GM18499 (cell line): ENCODE data around the gene ZNHIT2.
"Not testable (repeated sequence)": the region's sequence is repeated elsewhere in the genome, so short reads cannot be mapped to it uniquely, and the experiment has no call there.

Experiments
- ATAC-seq: cut with Tn5 transposase; IDR thresholded peaks from one replicate; pipeline ENCODE4 v1.9.1; 2021; ENCODE audit warnings: moderate number of reproducible peaks; ENCODE audit not compliant: insufficient read depth, unreplicated experiment

Gene ZNHIT2

GRCh38 chr11:65117206-65118096 is at the start of gene ZNHIT2:
Gene ZNHIT2 (minus strand): TSS chr11:65117701. CDS start chr11:65117653, 48 bp downstream.
- peak; percentile 25 for ATAC-seq

GRCh38 chr11:65166893-65167292 is 49.4 kb upstream of the ZNHIT2 start:
- no peak for ATAC-seq

GRCh38 chr11:65165410-65166317 is 48.2 kb upstream of the ZNHIT2 start:
- no peak for ATAC-seq

- ATAC-seq: no peak
Measured at GRCh38 chr11:65163684-65164083, 46.2 kb upstream of the ZNHIT2 start.

GRCh38 chr11:65160643-65161042 is 43.1 kb upstream of the ZNHIT2 start:
- no peak for ATAC-seq

- no peak for ATAC-seq
Measured at GRCh38 chr11:65159012-65159411, 41.5 kb upstream of the ZNHIT2 start.

- no peak for ATAC-seq
Measured at GRCh38 chr11:65157336-65157735, 39.8 kb upstream of the ZNHIT2 start.

- ATAC-seq: no peak
Measured at GRCh38 chr11:65156926-65157325, 39.4 kb upstream of the ZNHIT2 start.

GRCh38 chr11:65156256-65156655 is 38.8 kb upstream of the ZNHIT2 start:
- ATAC-seq: no peak

- no peak for ATAC-seq
Measured at GRCh38 chr11:65152122-65152521, 34.6 kb upstream of the ZNHIT2 start.

- no peak for ATAC-seq
Measured at GRCh38 chr11:65151331-65151899, 33.9 kb upstream of the ZNHIT2 start.

- no peak for ATAC-seq
Measured at GRCh38 chr11:65150509-65151299, 33.2 kb upstream of the ZNHIT2 start.

- ATAC-seq: not testable (repeated sequence)
Measured at GRCh38 chr11:65150131-65150508, 32.6 kb upstream of the ZNHIT2 start.

GRCh38 chr11:65148657-65149056 is 31.2 kb upstream of the ZNHIT2 start:
- ATAC-seq: no peak

GRCh38 chr11:65147352-65148075 is 30.0 kb upstream of the ZNHIT2 start:
- ATAC-seq: no peak

- ATAC-seq: no peak
Measured at GRCh38 chr11:65141896-65142494, 24.5 kb upstream of the ZNHIT2 start.

- no peak for ATAC-seq
Measured at GRCh38 chr11:65136515-65137096, 19.1 kb upstream of the ZNHIT2 start.

GRCh38 chr11:65135633-65136145 is 18.2 kb upstream of the ZNHIT2 start:
- no peak for ATAC-seq
